HG03039 (cell line): ENCODE results near the gene SCMH1.
"Not testable (repeated sequence)": the region's sequence is repeated elsewhere in the genome, so short reads cannot be mapped to it uniquely, and the experiment has no call there.

Experiments used
- ATAC-seq: cut with Tn5 transposase; IDR thresholded peaks from one replicate; pipeline ENCODE4 v1.9.1; 2021; ENCODE audit warnings: mild to moderate bottlenecking, moderate library complexity; ENCODE audit not compliant: unreplicated experiment

The SCMH1 gene

GRCh38 chr1:41215623-41216022 lies 26.5 kb downstream of the SCMH1 start:
- no peak for ATAC-seq

GRCh38 chr1:41213341-41213740 lies 28.8 kb downstream of the SCMH1 start:
- no peak for ATAC-seq

- ATAC-seq = not testable (repeated sequence)
Measured at GRCh38 chr1:41211608-41212007, 30.5 kb downstream of the SCMH1 start.

GRCh38 chr1:41207053-41207452 lies 35.1 kb downstream of the SCMH1 start:
- ATAC-seq = not testable (repeated sequence)

- ATAC-seq = no peak
Measured at GRCh38 chr1:41200728-41201127, 41.4 kb downstream of the SCMH1 start.

GRCh38 chr1:41199375-41199774 lies 42.7 kb downstream of the SCMH1 start:
- no peak for ATAC-seq

- ATAC-seq = no peak
Measured at GRCh38 chr1:41192456-41193178, 49.5 kb downstream of the SCMH1 start.

- ATAC-seq = no peak
Measured at GRCh38 chr1:41184446-41184845, 57.7 kb downstream of the SCMH1 start.

GRCh38 chr1:41178230-41178629 lies 63.9 kb downstream of the SCMH1 start:
- not testable (repeated sequence) for ATAC-seq

GRCh38 chr1:41175546-41175945 lies 66.6 kb downstream of the SCMH1 start:
- ATAC-seq = no peak

GRCh38 chr1:41174170-41174569 lies 67.9 kb downstream of the SCMH1 start:
- no peak for ATAC-seq

- ATAC-seq = no peak
Measured at GRCh38 chr1:41173651-41174050, 68.5 kb downstream of the SCMH1 start.

GRCh38 chr1:41171266-41171874 lies 70.7 kb downstream of the SCMH1 start:
- no peak for ATAC-seq

GRCh38 chr1:41169799-41170180 lies 72.3 kb downstream of the SCMH1 start:
- no peak for ATAC-seq

- ATAC-seq = no peak
Measured at GRCh38 chr1:41169066-41169798, 72.9 kb downstream of the SCMH1 start.

GRCh38 chr1:41167667-41168066 lies 74.4 kb downstream of the SCMH1 start:
- ATAC-seq = no peak

- ATAC-seq = no peak
Measured at GRCh38 chr1:41164727-41165126, 77.4 kb downstream of the SCMH1 start.

GRCh38 chr1:41162441-41162840 lies 79.7 kb downstream of the SCMH1 start:
- ATAC-seq = no peak

- no peak for ATAC-seq
Measured at GRCh38 chr1:41161846-41162245, 80.3 kb downstream of the SCMH1 start.

- no peak for ATAC-seq
Measured at GRCh38 chr1:41160498-41161110, 81.5 kb downstream of the SCMH1 start.

GRCh38 chr1:41158966-41159365 lies 83.1 kb downstream of the SCMH1 start:
- ATAC-seq = no peak
